HG03469 (cell line): ENCODE measurements around the gene ZBTB33.

Source experiments
- ATAC-seq: cut with Tn5 transposase; IDR thresholded peaks from one replicate; pipeline ENCODE4 v1.9.1; 2021; ENCODE audit warnings: mild to moderate bottlenecking, moderate library complexity, moderate number of reproducible peaks; ENCODE audit not compliant: unreplicated experiment

ZBTB33 gene

GRCh38 chrX:120250522-120251271, at the start of gene ZBTB33:
ZBTB33 (plus strand) TSS chrX:120250812; CDS start chrX:120253416, 2,604 bp downstream.
- peak; percentile 93 for ATAC-seq

GRCh38 chrX:120200851-120201250, 49.8 kb upstream of the ZBTB33 start:
- no peak for ATAC-seq

GRCh38 chrX:120205816-120206753, 44.5 kb upstream of the ZBTB33 start:
- no peak for ATAC-seq

- no peak for ATAC-seq
These were observed 43.5 kb upstream of the ZBTB33 start for GRCh38 chrX:120207009-120207605.

- ATAC-seq = no peak
These were observed 37.0 kb upstream of the ZBTB33 start for GRCh38 chrX:120213438-120214265.

- ATAC-seq = no peak
These were observed 27.2 kb upstream of the ZBTB33 start for GRCh38 chrX:120223374-120223773.

GRCh38 chrX:120224388-120224787, 26.2 kb upstream of the ZBTB33 start:
- no peak for ATAC-seq

- ATAC-seq = no peak
These were observed 22.3 kb upstream of the ZBTB33 start for GRCh38 chrX:120228187-120228908.

GRCh38 chrX:120235284-120235683, 15.3 kb upstream of the ZBTB33 start:
- ATAC-seq = no peak

- ATAC-seq = no peak
These were observed 13.7 kb upstream of the ZBTB33 start for GRCh38 chrX:120236687-120237479.

GRCh38 chrX:120238933-120239332, 11.7 kb upstream of the ZBTB33 start:
- ATAC-seq = no peak

- no peak for ATAC-seq
These were observed 7.8 kb upstream of the ZBTB33 start for GRCh38 chrX:120242813-120243212.

- ATAC-seq = peak; percentile 8
These were observed 6.2 kb upstream of the ZBTB33 start for GRCh38 chrX:120244395-120244734.

- ATAC-seq = peak; percentile 83
These were observed 5.7 kb upstream of the ZBTB33 start for GRCh38 chrX:120244735-120245498.

GRCh38 chrX:120251471-120252011, 929 bp downstream of the ZBTB33 start:
- ATAC-seq = no peak

- ATAC-seq = no peak
These were observed 3.2 kb downstream of the ZBTB33 start for GRCh38 chrX:120253784-120254183.

GRCh38 chrX:120260369-120260768, 9.8 kb downstream of the ZBTB33 start:
- no peak for ATAC-seq
